HG03175 (cell line): ENCODE measurements around the gene A1CF.

ENCODE experiments used
- ATAC-seq: cut with Tn5 transposase; IDR thresholded peaks from one replicate; pipeline ENCODE4 v1.9.1; 2021; ENCODE audit warnings: mild to moderate bottlenecking, moderate library complexity; ENCODE audit not compliant: unreplicated experiment

The A1CF gene

GRCh38 chr10:50862719-50863118 lies 22.7 kb downstream of the A1CF start:
- no peak for ATAC-seq

- no peak for ATAC-seq
These were observed 24.1 kb downstream of the A1CF start for GRCh38 chr10:50861370-50861769.

GRCh38 chr10:50857579-50857978 lies 27.8 kb downstream of the A1CF start:
- ATAC-seq, result no peak

- ATAC-seq, result no peak
These were observed 30.0 kb downstream of the A1CF start for GRCh38 chr10:50855461-50855860.

GRCh38 chr10:50855015-50855414 lies 30.4 kb downstream of the A1CF start:
- no peak for ATAC-seq

- ATAC-seq, result no peak
These were observed 31.9 kb downstream of the A1CF start for GRCh38 chr10:50853557-50853956.

GRCh38 chr10:50851884-50852671 lies 33.3 kb downstream of the A1CF start:
- no peak for ATAC-seq

GRCh38 chr10:50850578-50851230 lies 34.7 kb downstream of the A1CF start:
- ATAC-seq, result no peak

GRCh38 chr10:50846753-50847152 lies 38.7 kb downstream of the A1CF start:
- no peak for ATAC-seq

GRCh38 chr10:50837095-50837494 lies 48.3 kb downstream of the A1CF start:
- no peak for ATAC-seq

GRCh38 chr10:50832171-50832751 lies 53.2 kb downstream of the A1CF start:
- ATAC-seq, result no peak

GRCh38 chr10:50830066-50830465 lies 55.4 kb downstream of the A1CF start:
- no peak for ATAC-seq

- ATAC-seq, result no peak
These were observed 60.6 kb downstream of the A1CF start for GRCh38 chr10:50824782-50825181.

- ATAC-seq, result no peak
These were observed 61.6 kb downstream of the A1CF start for GRCh38 chr10:50823789-50824188.

GRCh38 chr10:50809596-50809995 lies 75.8 kb downstream of the A1CF start:
- no peak for ATAC-seq

GRCh38 chr10:50807851-50808776 lies 77.3 kb downstream of the A1CF start:
- ATAC-seq, result no peak

- no peak for ATAC-seq
These were observed 79.3 kb downstream of the A1CF start for GRCh38 chr10:50805981-50806622.

- ATAC-seq, result no peak
These were observed 85.8 kb downstream of the A1CF start for GRCh38 chr10:50799595-50799994.

- ATAC-seq, result no peak
These were observed 87.1 kb downstream of the A1CF start for GRCh38 chr10:50798297-50798696.

- ATAC-seq, result no peak
These were observed 88.7 kb downstream of the A1CF start for GRCh38 chr10:50796693-50797092.

GRCh38 chr10:50794490-50794889 lies 90.9 kb downstream of the A1CF start:
- no peak for ATAC-seq
